ENCODE measurements around the gene EFCAB12. TPM values are rescaled to one million over a fixed set of nuclear protein-coding genes. Genes with fewer than 3 reads are reported as not detected.
A peak's percentile ranks its signal among the peaks of the same experiment; 100 is the strongest.

Gene EFCAB12
- total RNA-seq, 3 donors from 2014 or later = 0.32 to 1.3 (median 1.0) TPM

GRCh38 chr3:129440618-129441190 is 12.3 kb upstream of the EFCAB12 start:
- intact Hi-C loops (cut with DNase I; ENCODE audit: low total_unique reads) = no loop called here
- H3K9me3 ChIP-seq = no peaks in the 10 kb centered on the region
- no peak for TF ChIP-seq POLR2A (IDR thresholded peaks at IDR 0.05)
- TF ChIP-seq POLR2AphosphoS5 (IDR thresholded peaks at IDR 0.05) = no peak
- no peak for TF ChIP-seq CTCF (IDR thresholded peaks at IDR 0.05)
- H3K4me1 ChIP-seq = peaks cover 0 to 20% of the 10 kb centered on the region in 2 donors
- no peaks in the 10 kb centered on the region for H3K36me3 ChIP-seq
- no peak for DNase-seq (ENCODE audit: low spot score in 2 of 2)
- H3K27me3 ChIP-seq = no peaks in the 10 kb centered on the region
- peak overlapping the region; percentile 74 to 89 (median 83) for H3K4me3 ChIP-seq
- peak overlapping the region; percentile 88 to 95 for H3K27ac ChIP-seq

GRCh38 chr3:129439817-129440617 is 11.6 kb upstream of the EFCAB12 start, which contains the start of the genes IFT122 and MBD4:
IFT122 (plus strand) TSS chr3:129440224; CDS start chr3:129440331, 107 bp downstream.
MBD4 (minus strand) TSS chr3:129439948; CDS start chr3:129439833, 115 bp downstream.
- TF ChIP-seq CTCF (IDR thresholded peaks at IDR 0.05) = no peak
- TF ChIP-seq POLR2AphosphoS5 (IDR thresholded peaks at IDR 0.05) = peak; percentile 77 to 83 (median 81)
- TF ChIP-seq POLR2A (IDR thresholded peaks at IDR 0.05) = peak; percentile 59
- Histone ChIP-seq H3K4me3 (peak within 1 kb of the TSS; percentile 74 to 89 (median 83)), H3K27me3 (no peaks in the 10 kb centered on the region), H3K36me3 (no peaks in the 10 kb centered on the region), H3K9me3 (no peaks in the 10 kb centered on the region), H3K4me1 (peaks cover 0 to 20% of the 10 kb centered on the region in 2 donors), H3K27ac (peak within 1 kb of the TSS; percentile 88 to 95)
- peak; percentile 97 to 98 for DNase-seq (ENCODE audit: low spot score in 2 of 2)
- intact Hi-C loops (cut with DNase I; ENCODE audit: low total_unique reads) = no loop called here

- intact Hi-C loops (cut with DNase I; ENCODE audit: low total_unique reads) = no loop called here
- Histone ChIP-seq H3K27ac (peak overlapping the region; percentile 88 to 95), H3K4me1 (peaks cover 0 to 23% of the 10 kb centered on the region in 2 donors), H3K4me3 (peak overlapping the region; percentile 74 to 89 (median 83)), H3K9me3 (no peaks in the 10 kb centered on the region), H3K27me3 (no peaks in the 10 kb centered on the region), H3K36me3 (peaks cover 2% of the 10 kb centered on the region)
- TF ChIP-seq CTCF (IDR thresholded peaks at IDR 0.05) = no peak
- no peak for TF ChIP-seq POLR2A (IDR thresholded peaks at IDR 0.05)
- TF ChIP-seq POLR2AphosphoS5 (IDR thresholded peaks at IDR 0.05) = no peak
- DNase-seq (ENCODE audit: low spot score in 2 of 2) = peak in 1 of 2 donors; percentile 31
These were observed 10.9 kb upstream of the EFCAB12 start for GRCh38 chr3:129439226-129439816.

- Histone ChIP-seq H3K4me1 (peaks cover 0 to 5% of the 10 kb centered on the region in 2 donors), H3K36me3 (peaks cover 5% of the 10 kb centered on the region), H3K4me3 (no peak overlapping the region), H3K9me3 (no peaks in the 10 kb centered on the region), H3K27me3 (no peaks in the 10 kb centered on the region), H3K27ac (no peak overlapping the region)
- TF ChIP-seq CTCF (IDR thresholded peaks at IDR 0.05) (no peak), POLR2A (IDR thresholded peaks at IDR 0.05) (no peak), POLR2AphosphoS5 (IDR thresholded peaks at IDR 0.05) (no peak)
- intact Hi-C loops (cut with DNase I; ENCODE audit: low total_unique reads) = no loop called here
- no peak for DNase-seq (ENCODE audit: low spot score in 2 of 2)
These were observed 6.9 kb upstream of the EFCAB12 start for GRCh38 chr3:129435367-129435766.
